Stimulated activated naive B cell treated with anti-CD40 and anti-IgM and Interleukin-4, amounts not matched to agents 10 μg/mL and 1 μg/mL and 100 μg/mL, for 72 hours (primary cell): Measurements from ENCODE around the gene NR3C1.

ENCODE experiments used
- ATAC-seq, 2 donors: fragments of 150-1000 bp; cut with Tn5 transposase; replicated peaks; 2 replicates each; pipeline ENCODE4 v1.10.0; 2021; ENCODE audit warnings: moderate library complexity in 1 of 2
- DNase-seq: peaks from one replicate; pipeline ENCODE4 v3.0.0; 2021
- H3K27ac Mint-ChIP-seq: one replicate; pipeline ENCODE4 v1.8.0; 2022; ENCODE audit warnings: mild to moderate bottlenecking, mixed read lengths
- H3K27me3 Mint-ChIP-seq, 2 donors: one replicate each; pipeline ENCODE4 v1.8.0; 2022; ENCODE audit warnings: mixed read lengths in 2 of 2
- H3K36me3 Mint-ChIP-seq, 2 donors: one replicate each; pipeline ENCODE4 v1.8.0; 2022; ENCODE audit warnings: mixed read lengths in 2 of 2, mild to moderate bottlenecking in 1 of 2
- H3K4me1 Mint-ChIP-seq, 2 donors: one replicate each; pipeline ENCODE4 v1.8.0; 2022; ENCODE audit warnings: mixed read lengths in 2 of 2, mild to moderate bottlenecking in 1 of 2
- H3K4me3 Mint-ChIP-seq, 2 donors: one replicate each; pipeline ENCODE4 v1.8.0; 2022; ENCODE audit warnings: mild to moderate bottlenecking in 2 of 2, mixed read lengths in 2 of 2, moderate library complexity in 1 of 2
- H3K9me3 Mint-ChIP-seq, 2 donors: one replicate each; pipeline ENCODE4 v1.8.0; 2022; ENCODE audit warnings: mixed read lengths in 2 of 2, mild to moderate bottlenecking in 1 of 2

Gene NR3C1

DNA sequence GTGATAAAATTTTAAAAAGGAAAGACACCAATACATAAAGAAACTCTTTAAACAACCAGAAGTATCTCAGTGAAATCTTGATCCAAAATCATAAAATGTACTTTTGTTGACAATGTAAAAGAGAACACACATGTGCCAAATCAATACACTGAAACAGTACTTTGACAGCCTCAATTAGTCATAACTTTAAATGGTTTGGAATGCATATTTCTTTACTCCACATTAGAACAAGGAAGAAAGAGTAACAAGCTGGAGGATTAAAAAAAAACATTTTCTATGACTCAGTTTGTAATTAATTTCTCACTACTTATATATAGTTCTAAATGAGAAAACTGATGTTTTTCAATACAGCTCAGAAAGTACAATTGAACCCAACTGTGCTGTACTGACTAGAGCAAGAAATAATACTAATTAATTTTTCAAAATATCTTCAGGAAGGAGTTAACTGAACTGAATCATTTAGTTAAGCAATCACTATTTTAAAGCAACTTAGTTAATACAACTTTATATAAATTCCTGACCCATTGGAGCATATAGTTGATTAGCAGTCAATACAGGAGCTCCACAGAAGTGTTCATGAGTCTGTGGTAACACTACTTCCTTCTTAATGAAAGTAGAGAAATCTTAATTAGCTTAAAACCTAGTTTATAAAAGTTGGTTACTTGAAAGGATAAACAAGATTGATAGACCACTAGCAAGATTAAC is 101.0 kb downstream of the NR3C1 start:
- H3K27me3 Mint-ChIP-seq = no peaks in the 10 kb centered on the region
- H3K4me1 Mint-ChIP-seq = peaks cover 12 to 22% of the 10 kb centered on the region in 2 donors
- H3K9me3 Mint-ChIP-seq = peaks cover 7% of the 10 kb centered on the region in 2 donors
- peak overlapping the region; percentile 5 for H3K27ac Mint-ChIP-seq
- peaks cover 46 to 56% of the 10 kb centered on the region in 2 donors for H3K36me3 Mint-ChIP-seq
- no peak for ATAC-seq
- no peak for DNase-seq
- H3K4me3 Mint-ChIP-seq = no peak overlapping the region

DNA sequence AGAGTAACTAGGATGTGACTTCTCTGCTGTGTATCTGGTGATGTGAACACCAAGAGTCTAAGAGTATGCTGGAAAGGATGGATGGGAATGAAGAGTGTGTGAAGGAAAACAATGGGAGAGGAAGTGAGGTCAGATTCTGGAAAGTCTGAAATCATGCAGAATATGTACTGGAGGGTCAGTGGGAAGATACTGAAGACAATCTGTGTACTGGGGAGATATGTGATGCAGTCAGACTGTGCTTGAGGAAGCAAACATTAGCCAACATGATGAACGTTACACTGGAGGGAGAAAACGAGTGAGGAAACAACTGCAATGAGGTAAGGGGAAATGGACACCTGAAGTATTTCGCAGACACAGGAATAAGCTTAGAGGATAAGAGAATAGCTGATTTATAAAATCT is 105.7 kb downstream of the NR3C1 start:
- H3K36me3 Mint-ChIP-seq = peaks cover 26 to 31% of the 10 kb centered on the region in 2 donors
- no peaks in the 10 kb centered on the region for H3K9me3 Mint-ChIP-seq
- H3K27ac Mint-ChIP-seq = no peak overlapping the region
- H3K4me1 Mint-ChIP-seq = peaks cover 5 to 11% of the 10 kb centered on the region in 2 donors
- no peak for ATAC-seq
- H3K4me3 Mint-ChIP-seq = no peak overlapping the region
- no peak for DNase-seq
- H3K27me3 Mint-ChIP-seq = no peaks in the 10 kb centered on the region

DNA sequence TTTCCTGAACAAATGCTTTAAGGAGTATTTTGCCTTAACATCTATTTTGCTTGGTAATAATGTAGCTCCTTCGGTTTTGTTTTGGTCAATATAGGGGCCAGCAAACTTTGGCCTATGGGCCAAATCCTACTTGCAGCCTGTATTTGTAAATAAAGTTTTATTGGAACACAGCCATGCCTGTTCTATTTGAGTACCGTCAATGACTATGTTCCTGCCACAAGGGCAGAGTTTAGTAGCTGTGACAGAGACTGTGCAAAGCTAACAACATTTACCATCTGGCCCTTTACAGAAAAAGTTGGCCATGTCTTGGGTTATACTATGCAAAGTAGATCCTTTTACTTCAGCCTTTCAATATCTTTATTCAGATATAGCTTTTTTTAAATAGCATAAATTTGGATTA is 113.4 kb downstream of the NR3C1 start:
- H3K27ac Mint-ChIP-seq = no peak overlapping the region
- H3K9me3 Mint-ChIP-seq = no peaks in the 10 kb centered on the region
- DNase-seq = no peak
- no peak for ATAC-seq
- H3K4me3 Mint-ChIP-seq = no peak overlapping the region
- peaks cover 35 to 56% of the 10 kb centered on the region in 2 donors for H3K36me3 Mint-ChIP-seq
- no peaks in the 10 kb centered on the region for H3K27me3 Mint-ChIP-seq
- H3K4me1 Mint-ChIP-seq = peaks cover 16 to 33% of the 10 kb centered on the region in 2 donors

DNA sequence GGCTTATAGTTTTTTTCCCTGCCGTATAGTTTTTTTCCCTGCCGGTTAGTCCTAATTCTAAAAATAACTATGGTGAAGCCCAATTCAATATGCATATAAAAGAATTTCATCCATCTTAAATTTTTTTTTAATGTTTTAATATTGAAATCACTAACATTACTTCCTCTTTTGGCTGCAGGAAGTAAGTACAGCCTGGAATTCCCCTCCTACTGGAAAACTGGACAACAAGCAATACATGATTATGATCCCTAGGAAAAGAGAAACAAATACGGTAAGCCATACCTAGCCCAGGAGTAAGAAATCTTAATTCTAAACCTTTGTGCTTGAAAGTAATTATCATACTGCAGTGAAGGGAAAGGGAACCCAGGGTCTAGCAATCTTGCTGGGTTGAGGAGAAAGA is 119.0 kb downstream of the NR3C1 start:
- Mint-ChIP-seq H3K4me1 (peaks cover 14 to 35% of the 10 kb centered on the region in 2 donors), H3K9me3 (peaks cover 0 to 2% of the 10 kb centered on the region in 2 donors), H3K4me3 (no peak overlapping the region), H3K27ac (no peak overlapping the region), H3K27me3 (no peaks in the 10 kb centered on the region), H3K36me3 (peaks cover 39 to 59% of the 10 kb centered on the region in 2 donors)
- DNase-seq (no peak), ATAC-seq (no peak)

DNA sequence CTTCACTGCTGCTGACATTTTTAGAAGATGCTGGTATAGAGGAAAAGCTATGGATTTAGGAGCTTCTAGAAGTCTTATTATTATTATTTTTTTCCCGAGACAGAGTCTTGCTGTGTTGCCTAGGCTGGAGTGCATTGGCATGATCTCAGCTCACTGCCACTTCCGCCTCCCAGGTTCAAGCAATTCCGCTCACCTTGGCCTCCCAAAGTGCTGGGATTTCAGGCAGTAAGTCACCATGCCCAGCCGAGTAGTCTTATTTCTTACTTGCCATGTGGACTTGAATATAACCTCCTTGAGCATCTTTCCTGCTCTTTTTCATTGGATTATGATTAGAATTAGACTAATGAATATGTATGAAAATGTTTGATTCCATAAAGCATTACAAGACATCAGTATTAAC is 119.5 kb downstream of the NR3C1 start:
- Mint-ChIP-seq H3K4me1 (peaks cover 14 to 35% of the 10 kb centered on the region in 2 donors), H3K36me3 (peaks cover 37 to 59% of the 10 kb centered on the region in 2 donors), H3K9me3 (peaks cover 0 to 2% of the 10 kb centered on the region in 2 donors), H3K27me3 (no peaks in the 10 kb centered on the region), H3K4me3 (no peak overlapping the region), H3K27ac (no peak overlapping the region)
- ATAC-seq (no peak), DNase-seq (no peak)

DNA sequence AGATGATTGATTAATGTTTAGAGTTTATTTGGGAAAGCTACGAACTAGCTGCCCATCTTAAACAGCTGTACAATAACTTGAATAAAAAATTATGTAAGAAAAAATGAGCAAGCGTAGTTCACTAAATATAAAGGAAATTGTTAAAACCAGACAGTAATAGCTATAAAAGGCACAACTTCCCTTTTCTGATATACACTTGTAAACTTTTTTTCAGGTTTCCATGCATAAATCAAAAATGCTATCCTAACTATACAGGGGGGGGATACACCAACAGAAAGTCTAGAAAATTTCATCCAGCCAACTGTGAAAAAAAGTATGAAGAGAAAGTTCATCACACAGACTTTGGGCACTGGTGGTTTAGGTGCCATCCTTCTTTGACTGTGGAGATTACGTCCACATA is 122.3 kb downstream of the NR3C1 start:
- Mint-ChIP-seq H3K4me3 (no peak overlapping the region), H3K36me3 (peaks cover 28 to 51% of the 10 kb centered on the region in 2 donors), H3K4me1 (peaks cover 10 to 28% of the 10 kb centered on the region in 2 donors), H3K27me3 (no peaks in the 10 kb centered on the region), H3K27ac (no peak overlapping the region), H3K9me3 (peaks cover 0 to 2% of the 10 kb centered on the region in 2 donors)
- no peak for DNase-seq
- ATAC-seq = no peak

DNA sequence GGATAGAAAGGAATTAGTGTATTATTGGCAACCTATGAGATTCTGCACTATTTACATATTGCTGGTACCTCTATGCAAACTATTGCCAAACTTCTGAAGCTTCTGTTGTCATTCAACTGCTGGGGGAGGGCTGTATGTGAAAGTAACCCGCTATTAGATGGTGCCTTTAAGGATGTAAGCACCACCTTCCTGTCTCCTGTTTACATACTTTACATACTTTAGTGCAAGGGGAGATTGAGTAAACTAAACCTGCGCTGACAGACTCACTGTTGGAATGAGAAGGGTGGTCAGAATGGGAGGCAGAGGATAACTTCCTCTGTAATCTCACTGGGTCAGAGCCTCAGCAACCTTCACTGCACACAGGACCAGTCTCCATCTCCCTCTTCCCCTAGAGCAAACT is 123.8 kb downstream of the NR3C1 start:
- H3K27ac Mint-ChIP-seq = peak overlapping the region; percentile 21
- H3K4me1 Mint-ChIP-seq = peaks cover 4 to 13% of the 10 kb centered on the region in 2 donors
- H3K36me3 Mint-ChIP-seq = peaks cover 28 to 53% of the 10 kb centered on the region in 2 donors
- DNase-seq = no peak
- peaks cover 0 to under 1% of the 10 kb centered on the region in 2 donors for H3K9me3 Mint-ChIP-seq
- ATAC-seq = no peak
- H3K27me3 Mint-ChIP-seq = no peaks in the 10 kb centered on the region
- H3K4me3 Mint-ChIP-seq = no peak overlapping the region

DNA sequence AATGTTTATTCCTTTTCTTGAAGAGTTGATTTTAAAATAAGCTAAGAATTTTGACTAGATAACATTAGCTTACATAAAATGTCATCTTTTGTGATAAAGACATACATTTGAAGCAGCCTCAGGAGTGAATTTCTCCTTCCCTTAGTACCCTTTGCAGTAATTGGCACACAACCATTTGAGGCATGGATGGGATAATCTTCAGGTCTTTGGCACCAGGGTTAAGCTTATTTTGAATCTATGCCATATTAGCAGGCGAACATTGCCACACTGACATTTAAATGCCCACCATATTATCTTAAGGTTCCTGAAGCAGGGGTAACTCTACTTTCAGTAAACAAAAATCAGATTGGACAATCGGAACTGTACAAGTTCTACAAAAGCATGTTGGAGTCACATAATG is 126.0 kb downstream of the NR3C1 start:
- no peak for ATAC-seq
- no peak for DNase-seq
- Mint-ChIP-seq H3K27me3 (no peaks in the 10 kb centered on the region), H3K27ac (no peak overlapping the region), H3K4me1 (peaks cover 2 to 10% of the 10 kb centered on the region in 2 donors), H3K4me3 (no peak overlapping the region), H3K9me3 (no peaks in the 10 kb centered on the region), H3K36me3 (peaks cover 14 to 45% of the 10 kb centered on the region in 2 donors)

DNA sequence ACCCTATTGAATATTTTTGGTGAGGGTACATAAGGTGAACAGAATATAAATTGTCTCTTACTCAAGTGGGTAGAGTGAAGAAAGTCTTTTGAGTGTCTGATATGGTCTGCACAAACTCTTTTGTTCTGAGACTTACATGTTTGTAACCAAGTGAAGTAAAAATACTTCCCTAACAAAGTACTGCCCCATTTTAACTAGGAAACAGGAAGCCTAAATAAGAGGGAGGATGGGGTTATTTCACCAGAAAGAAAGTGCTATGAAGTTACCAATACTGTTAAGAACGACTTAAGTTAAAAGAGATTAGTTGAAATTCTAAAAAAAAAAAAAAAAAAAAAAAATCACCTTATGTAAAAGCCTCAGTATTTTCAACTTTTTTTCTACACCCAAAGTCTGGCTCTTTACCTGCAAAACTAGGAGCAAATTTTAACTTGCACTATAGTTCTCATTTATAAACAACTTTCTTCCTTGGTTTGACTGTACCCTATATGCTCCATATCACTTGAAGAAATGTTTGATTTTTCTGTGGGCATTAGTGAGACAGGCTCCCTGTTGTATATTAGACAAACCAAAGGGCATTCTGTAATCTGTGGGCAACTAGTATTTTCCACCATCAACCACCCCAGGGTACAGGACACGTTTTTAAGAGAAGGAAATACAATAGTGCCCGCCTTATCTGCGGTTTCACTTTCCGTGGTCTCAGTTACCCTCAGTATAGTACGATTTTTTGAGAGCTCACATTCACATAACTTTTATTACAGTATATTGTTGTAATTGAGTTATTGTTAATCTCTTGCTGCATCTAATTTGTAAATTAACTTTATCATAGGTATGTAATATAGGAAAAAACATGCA is 127.7 kb downstream of the NR3C1 start:
- ATAC-seq (no peak), DNase-seq (no peak)
- Mint-ChIP-seq H3K27ac (no peak overlapping the region), H3K4me3 (no peak overlapping the region), H3K36me3 (peaks cover 7 to 37% of the 10 kb centered on the region in 2 donors), H3K4me1 (peaks cover 0 to 2% of the 10 kb centered on the region in 2 donors), H3K9me3 (no peaks in the 10 kb centered on the region), H3K27me3 (no peaks in the 10 kb centered on the region)

DNA sequence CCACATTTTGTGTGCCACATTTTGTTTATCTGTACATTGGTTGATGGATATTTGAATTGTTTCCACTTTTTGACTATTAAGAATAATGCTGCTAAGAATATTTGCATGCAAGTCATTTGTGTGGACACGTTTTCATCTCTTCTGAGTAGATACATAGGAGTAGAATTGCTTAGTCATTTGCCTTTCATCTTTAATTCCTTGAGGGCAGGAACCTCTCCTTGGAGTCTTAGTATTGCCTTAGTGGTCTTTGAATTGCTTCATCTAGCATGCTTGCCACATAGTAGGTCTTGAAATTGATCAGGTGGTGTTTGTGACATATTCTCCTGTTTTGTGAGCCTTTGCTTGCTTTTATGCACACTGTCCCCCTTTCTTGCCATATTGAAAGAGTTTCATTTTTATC is 128.5 kb downstream of the NR3C1 start:
- Mint-ChIP-seq H3K9me3 (peaks cover 0 to 1% of the 10 kb centered on the region in 2 donors), H3K27me3 (no peaks in the 10 kb centered on the region), H3K27ac (no peak overlapping the region), H3K36me3 (peaks cover 7 to 33% of the 10 kb centered on the region in 2 donors), H3K4me3 (no peak overlapping the region), H3K4me1 (peaks cover 0 to 2% of the 10 kb centered on the region in 2 donors)
- DNase-seq (no peak), ATAC-seq (no peak)

DNA sequence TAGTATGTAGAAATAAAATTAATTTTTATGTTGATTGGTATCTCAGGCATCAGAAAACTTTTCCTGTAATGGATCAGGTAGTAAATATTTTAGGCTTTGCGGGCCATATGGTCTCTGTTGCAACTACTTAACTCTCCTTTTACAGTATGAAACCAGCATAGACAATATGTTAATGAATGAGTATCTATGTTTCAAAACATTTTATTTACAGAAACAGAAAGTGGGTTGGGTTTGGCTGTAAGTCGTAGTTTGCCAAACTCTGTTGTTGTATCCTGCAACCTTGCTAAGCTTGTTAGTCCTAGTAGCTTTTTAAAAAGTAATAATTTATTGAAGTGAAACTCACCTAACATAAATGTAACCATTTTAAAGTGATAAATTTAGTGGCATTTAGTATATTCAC is 132.1 kb downstream of the NR3C1 start:
- H3K4me1 Mint-ChIP-seq = no peaks in the 10 kb centered on the region
- H3K27me3 Mint-ChIP-seq = no peaks in the 10 kb centered on the region
- DNase-seq (no peak), ATAC-seq (no peak)
- H3K4me3 Mint-ChIP-seq = no peak overlapping the region
- no peak overlapping the region for H3K27ac Mint-ChIP-seq
- H3K36me3 Mint-ChIP-seq = peaks cover 11 to 40% of the 10 kb centered on the region in 2 donors
- peaks cover 18 to 23% of the 10 kb centered on the region in 2 donors for H3K9me3 Mint-ChIP-seq

DNA sequence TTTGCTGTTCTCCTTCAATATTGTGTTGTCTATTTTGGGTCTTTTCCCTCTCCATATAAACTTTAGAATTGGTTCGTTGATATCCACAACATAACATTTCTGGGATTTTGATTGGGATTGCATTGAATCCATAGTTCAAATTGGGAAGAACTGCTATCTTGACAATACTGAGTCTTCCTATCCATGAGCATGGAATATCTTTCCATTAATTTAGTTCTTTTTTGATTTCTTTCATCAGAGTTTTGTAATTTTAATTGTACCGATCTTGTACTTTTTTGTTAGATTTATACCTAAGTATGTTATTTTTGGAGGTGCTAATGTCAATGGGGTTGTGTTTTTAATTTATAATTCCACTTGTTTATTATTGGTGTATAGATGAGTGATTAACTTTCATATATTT is 135.1 kb downstream of the NR3C1 start:
- Mint-ChIP-seq H3K36me3 (peaks cover 8 to 29% of the 10 kb centered on the region in 2 donors), H3K4me3 (no peak overlapping the region), H3K27me3 (no peaks in the 10 kb centered on the region), H3K27ac (no peak overlapping the region), H3K9me3 (peaks cover 22 to 28% of the 10 kb centered on the region in 2 donors), H3K4me1 (no peaks in the 10 kb centered on the region)
- no peak for ATAC-seq
- no peak for DNase-seq

DNA sequence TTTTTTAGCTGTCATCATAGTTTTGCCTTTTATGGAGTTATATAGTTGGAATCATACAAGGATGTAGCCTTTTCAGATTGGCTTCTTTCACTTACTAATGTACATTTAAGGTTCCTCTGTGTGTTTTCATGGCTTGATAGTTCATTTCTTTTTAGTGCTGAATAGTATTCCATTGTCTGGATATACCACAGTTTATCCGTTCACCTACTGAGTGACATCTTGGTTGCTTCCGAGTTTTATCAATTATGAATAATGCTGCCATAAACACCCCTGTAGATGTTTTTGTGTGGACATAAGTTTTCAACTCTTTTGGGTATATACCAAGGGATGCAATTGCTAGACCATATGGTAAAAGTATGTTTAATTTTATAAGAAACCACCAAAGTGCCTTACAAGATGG is 136.3 kb downstream of the NR3C1 start:
- no peak for ATAC-seq
- H3K36me3 Mint-ChIP-seq = peaks cover 8 to 24% of the 10 kb centered on the region in 2 donors
- H3K27me3 Mint-ChIP-seq = no peaks in the 10 kb centered on the region
- H3K4me3 Mint-ChIP-seq = no peak overlapping the region
- no peaks in the 10 kb centered on the region for H3K4me1 Mint-ChIP-seq
- peaks cover 22 to 28% of the 10 kb centered on the region in 2 donors for H3K9me3 Mint-ChIP-seq
- H3K27ac Mint-ChIP-seq = no peak overlapping the region
- DNase-seq = no peak

DNA sequence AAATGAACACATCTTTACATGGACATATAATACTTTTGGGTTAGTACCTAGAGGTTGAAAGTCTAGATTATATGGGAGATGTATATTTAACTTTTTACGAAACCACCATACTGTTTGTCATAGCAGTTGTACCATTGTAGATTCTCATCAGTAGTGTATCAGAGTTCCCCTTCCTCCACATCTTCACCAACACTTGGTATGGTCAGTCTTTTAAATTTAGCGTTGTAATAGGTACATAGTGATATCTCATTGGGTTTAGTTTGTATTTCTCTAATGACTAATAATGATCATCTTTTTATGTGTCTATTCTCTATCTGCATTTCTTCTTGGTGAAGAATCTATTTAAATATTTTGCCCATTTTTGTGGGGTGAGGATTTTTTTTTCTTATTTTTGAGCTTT is 137.5 kb downstream of the NR3C1 start:
- Mint-ChIP-seq H3K9me3 (peaks cover 22 to 28% of the 10 kb centered on the region in 2 donors), H3K27ac (no peak overlapping the region), H3K4me1 (no peaks in the 10 kb centered on the region), H3K36me3 (peaks cover 8 to 24% of the 10 kb centered on the region in 2 donors), H3K4me3 (no peak overlapping the region), H3K27me3 (no peaks in the 10 kb centered on the region)
- ATAC-seq = no peak
- no peak for DNase-seq
